OCI-LY3 (cell line): ENCODE results near the gene ANK3.

ENCODE experiments used
- H2AFZ ChIP-seq: fragments of 200-600, 300-600 bp; shearing (Covaris generic); 2 replicates; pipeline ENCODE4 v1.6.0; 2014; ENCODE audit warnings: antibody characterized with exemption, low read depth, low read length
- H3K27ac ChIP-seq: fragments of 200-600, 300-600 bp; sonication (generic); 2 replicates; pipeline ENCODE4 v1.5.1; 2014; ENCODE audit warnings: mild to moderate bottlenecking, low read length, moderate library complexity, mixed read lengths
- H3K27me3 ChIP-seq: fragments of 200-600, 300-600 bp; sonication (generic); 2 replicates; pipeline ENCODE4 v1.6.1; 2014; ENCODE audit warnings: low read depth, low read length, mixed read lengths
- H3K36me3 ChIP-seq: fragments of 200-600, 300-600 bp; sonication (generic); replicated peaks from 2 replicates; pipeline ENCODE3; 2014; ENCODE audit warnings: low read depth, low read length, mixed read lengths
- H3K4me1 ChIP-seq: fragments of 300-600, 200-600 bp; sonication (generic); 2 replicates; pipeline ENCODE4 v1.6.1; 2014; ENCODE audit warnings: low read length, mixed read lengths
- H3K4me2 ChIP-seq: fragments of 200-600, 300-600 bp; sonication (generic); 2 replicates; pipeline ENCODE4 v1.6.1; 2014; ENCODE audit warnings: low read length, mixed read lengths
- H3K4me3 ChIP-seq: fragments of 300-600, 200-600 bp; sonication (generic); 2 replicates; pipeline ENCODE4 v1.5.1; 2014; ENCODE audit warnings: antibody characterized with exemption, mild to moderate bottlenecking, low read length, moderate library complexity
- H3K79me2 ChIP-seq: fragments of 300-600, 200-600 bp; shearing (Covaris generic); 2 replicates; pipeline ENCODE4 v1.6.1; 2014; ENCODE audit warnings: mild to moderate bottlenecking, low read length, mixed read lengths
- H3K9ac ChIP-seq: fragments of 300-600, 200-600 bp; shearing (Covaris generic); 2 replicates; pipeline ENCODE4 v1.6.0; 2014; ENCODE audit warnings: mild to moderate bottlenecking, low read length, moderate library complexity
- H3K9me3 ChIP-seq: fragments of 200-600, 300-600 bp; shearing (Covaris generic); 2 replicates; pipeline ENCODE4 v1.6.1; 2014; ENCODE audit warnings: low read length, mixed read lengths; ENCODE audit not compliant: insufficient read depth
- H4K20me1 ChIP-seq: fragments of 200-600, 300-600 bp; sonication (generic); 2 replicates; pipeline ENCODE4 v1.6.1; 2016; ENCODE audit warnings: low read length, mixed read lengths; ENCODE audit not compliant: insufficient read depth
- EZH2phosphoT487 ChIP-seq: fragments of 200-600 bp; shearing (Covaris generic); IDR thresholded peaks from 2 replicates; pipeline ENCODE4 v1.6.1; 2018; ENCODE audit warnings: antibody characterized with exemption, mixed run types, low read depth
- TF ChIP-seq, protein P1 (sequence below): fragments of 200-600, 300-600 bp; sonication (generic); IDR thresholded peaks from 2 replicates; pipeline ENCODE4 v1.5.1; 2014; ENCODE audit warnings: antibody characterized with exemption, low read length, low read depth

ANK3 gene

DNA sequence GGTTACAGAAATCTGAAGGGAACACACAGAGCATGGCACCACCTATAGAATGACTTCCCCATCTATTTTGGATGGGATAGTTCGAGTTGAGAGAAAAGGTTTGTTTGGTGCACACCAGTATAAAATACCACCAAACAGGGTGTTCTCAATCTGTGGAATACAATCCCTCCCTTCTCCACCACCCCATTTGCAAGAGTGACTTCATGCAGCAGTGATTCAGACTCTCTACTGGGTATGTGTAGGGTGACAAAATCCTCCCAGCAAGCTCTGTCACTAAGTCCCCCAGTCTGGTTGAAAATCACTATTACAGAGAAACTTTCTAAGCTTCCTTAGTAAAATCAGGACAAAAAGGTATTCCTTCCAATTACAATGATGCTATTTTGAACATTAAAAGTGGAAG lies 69.0 kb downstream of the ANK3 start:
- H3K36me3 ChIP-seq, result no peaks in the 10 kb centered on the region
- H3K79me2 ChIP-seq, result no peaks in the 10 kb centered on the region
- TF ChIP-seq, protein P1, sequence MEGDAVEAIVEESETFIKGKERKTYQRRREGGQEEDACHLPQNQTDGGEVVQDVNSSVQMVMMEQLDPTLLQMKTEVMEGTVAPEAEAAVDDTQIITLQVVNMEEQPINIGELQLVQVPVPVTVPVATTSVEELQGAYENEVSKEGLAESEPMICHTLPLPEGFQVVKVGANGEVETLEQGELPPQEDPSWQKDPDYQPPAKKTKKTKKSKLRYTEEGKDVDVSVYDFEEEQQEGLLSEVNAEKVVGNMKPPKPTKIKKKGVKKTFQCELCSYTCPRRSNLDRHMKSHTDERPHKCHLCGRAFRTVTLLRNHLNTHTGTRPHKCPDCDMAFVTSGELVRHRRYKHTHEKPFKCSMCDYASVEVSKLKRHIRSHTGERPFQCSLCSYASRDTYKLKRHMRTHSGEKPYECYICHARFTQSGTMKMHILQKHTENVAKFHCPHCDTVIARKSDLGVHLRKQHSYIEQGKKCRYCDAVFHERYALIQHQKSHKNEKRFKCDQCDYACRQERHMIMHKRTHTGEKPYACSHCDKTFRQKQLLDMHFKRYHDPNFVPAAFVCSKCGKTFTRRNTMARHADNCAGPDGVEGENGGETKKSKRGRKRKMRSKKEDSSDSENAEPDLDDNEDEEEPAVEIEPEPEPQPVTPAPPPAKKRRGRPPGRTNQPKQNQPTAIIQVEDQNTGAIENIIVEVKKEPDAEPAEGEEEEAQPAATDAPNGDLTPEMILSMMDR, result no peak
- H3K4me1 ChIP-seq, result no peaks in the 10 kb centered on the region
- no peaks in the 10 kb centered on the region for H4K20me1 ChIP-seq
- no peak overlapping the region for H3K4me3 ChIP-seq
- H3K27me3 ChIP-seq, result no peaks in the 10 kb centered on the region
- H3K4me2 ChIP-seq, result no peak overlapping the region
- no peak overlapping the region for H3K27ac ChIP-seq
- H3K9ac ChIP-seq, result no peak overlapping the region
- no peaks in the 10 kb centered on the region for H3K9me3 ChIP-seq
- H2AFZ ChIP-seq, result no peak overlapping the region

DNA sequence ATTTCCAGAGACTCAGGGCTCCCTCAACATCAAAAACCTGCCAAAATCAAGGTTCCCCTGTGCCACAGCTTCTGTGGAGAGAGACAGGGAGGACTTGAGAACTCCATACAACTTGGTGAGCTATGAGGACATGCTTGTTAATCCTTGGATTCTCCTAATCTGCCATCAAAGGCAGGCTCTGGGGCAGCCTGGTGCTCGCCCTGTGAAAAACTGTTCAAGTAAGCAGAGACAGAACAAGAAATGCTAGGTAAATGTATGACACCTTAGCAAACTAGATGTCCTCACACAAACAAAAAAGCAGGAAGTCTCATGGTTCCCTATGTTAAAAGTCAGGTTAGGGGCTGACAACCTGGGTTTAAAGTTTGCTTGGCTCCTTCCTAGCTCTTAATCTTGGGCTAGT lies 73.6 kb downstream of the ANK3 start:
- H3K9me3 ChIP-seq, result no peaks in the 10 kb centered on the region
- peaks cover 7% of the 10 kb centered on the region for H3K4me1 ChIP-seq
- H4K20me1 ChIP-seq, result no peaks in the 10 kb centered on the region
- H3K9ac ChIP-seq, result no peak overlapping the region
- H2AFZ ChIP-seq, result no peak overlapping the region
- no peaks in the 10 kb centered on the region for H3K79me2 ChIP-seq
- no peaks in the 10 kb centered on the region for H3K36me3 ChIP-seq
- no peak overlapping the region for H3K27ac ChIP-seq
- no peak overlapping the region for H3K4me2 ChIP-seq
- H3K27me3 ChIP-seq, result no peaks in the 10 kb centered on the region; the same call in 1 of the 2 replicates
- H3K4me3 ChIP-seq, result no peak overlapping the region
- no peak for TF ChIP-seq EZH2phosphoT487
- TF ChIP-seq, protein P1, result no peak

DNA sequence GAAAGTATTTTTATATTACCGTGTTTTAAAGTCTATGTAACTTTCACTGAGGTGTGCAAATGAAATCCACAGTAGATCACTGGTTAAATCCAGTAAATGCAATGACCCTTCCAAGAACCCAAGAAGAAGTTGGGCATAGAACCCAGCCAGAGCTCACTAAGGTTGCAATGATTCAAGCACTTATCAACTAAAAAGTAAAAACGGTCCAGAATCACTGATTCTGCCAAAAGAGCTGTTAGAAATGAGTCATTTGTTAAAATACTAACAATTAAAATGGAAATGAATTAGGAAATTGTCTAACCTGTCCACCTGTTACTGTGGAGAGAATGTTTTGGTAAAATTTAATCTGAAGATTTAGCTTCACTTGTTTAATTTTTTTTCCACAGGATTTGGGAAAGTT lies 74.4 kb downstream of the ANK3 start:
- TF ChIP-seq EZH2phosphoT487, result no peak
- TF ChIP-seq, protein P1, result no peak
- Histone ChIP-seq H2AFZ (no peak overlapping the region), H3K9ac (no peak overlapping the region), H3K9me3 (no peaks in the 10 kb centered on the region), H3K4me1 (peaks cover 7% of the 10 kb centered on the region), H3K79me2 (no peaks in the 10 kb centered on the region), H3K4me3 (no peak overlapping the region), H3K36me3 (no peaks in the 10 kb centered on the region), H3K27me3 (no peaks in the 10 kb centered on the region; the same call in 1 of the 2 replicates), H4K20me1 (no peaks in the 10 kb centered on the region), H3K4me2 (no peak overlapping the region), H3K27ac (no peak overlapping the region)

DNA sequence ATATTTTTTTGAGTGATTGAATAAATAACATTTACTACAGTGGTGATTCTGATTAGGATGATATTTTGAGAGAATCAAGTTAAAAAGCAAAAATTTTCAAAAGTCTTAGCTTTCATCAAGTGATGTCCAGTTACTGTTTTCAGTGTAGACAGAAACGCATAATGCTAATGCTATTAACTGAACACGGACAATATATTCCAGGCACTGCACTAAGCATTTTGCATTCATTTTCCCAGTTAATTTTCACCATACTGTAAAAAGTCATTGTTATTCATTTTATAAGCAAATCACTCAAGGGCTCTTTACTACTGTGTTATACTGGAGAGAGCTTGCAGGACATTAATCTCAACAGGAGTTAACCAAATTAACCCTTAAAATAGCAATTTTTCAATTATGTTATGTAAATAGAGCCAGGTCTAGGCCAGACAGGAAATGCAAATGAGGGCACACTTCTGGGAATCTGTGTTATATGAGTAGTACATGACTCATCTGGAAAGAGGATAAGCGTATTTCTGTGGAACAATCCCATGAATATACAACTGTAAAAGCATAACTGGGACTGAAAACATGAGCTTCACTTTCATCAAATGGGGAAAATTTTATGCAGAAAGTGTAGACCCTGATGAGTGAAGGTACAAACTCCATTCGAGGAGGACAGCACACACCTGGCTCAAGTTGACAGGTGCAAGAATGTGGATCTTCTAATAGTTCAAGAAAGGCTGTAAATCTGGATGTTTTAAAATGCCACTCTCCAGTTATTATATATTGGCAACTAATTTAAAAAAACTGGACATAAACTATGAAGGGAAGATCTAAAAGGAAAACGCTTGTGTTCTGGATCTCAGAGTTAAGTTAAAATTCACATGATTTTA lies 75.4 kb downstream of the ANK3 start:
- Histone ChIP-seq H3K9me3 (no peaks in the 10 kb centered on the region), H3K4me1 (peaks cover 7% of the 10 kb centered on the region), H4K20me1 (no peaks in the 10 kb centered on the region), H2AFZ (no peak overlapping the region), H3K27ac (no peak overlapping the region), H3K4me2 (no peak overlapping the region), H3K27me3 (no peaks in the 10 kb centered on the region; the same call in 1 of the 2 replicates), H3K79me2 (no peaks in the 10 kb centered on the region), H3K4me3 (no peak overlapping the region), H3K9ac (no peak overlapping the region), H3K36me3 (no peaks in the 10 kb centered on the region)
- TF ChIP-seq, protein P1, result no peak
- TF ChIP-seq EZH2phosphoT487, result no peak
